ENCODE results near the gene EGLN2. TPM values are rescaled to one million over a fixed set of nuclear protein-coding genes. Genes with fewer than 3 reads are reported as not detected.

Gene EGLN2
- total and polyA plus RNA-seq, 9 of the 15 experiments (the other 6 are each of a cell fraction or from before 2014, with no cell fraction given): 9.6 to 114 (median 71.0) TPM

DNA sequence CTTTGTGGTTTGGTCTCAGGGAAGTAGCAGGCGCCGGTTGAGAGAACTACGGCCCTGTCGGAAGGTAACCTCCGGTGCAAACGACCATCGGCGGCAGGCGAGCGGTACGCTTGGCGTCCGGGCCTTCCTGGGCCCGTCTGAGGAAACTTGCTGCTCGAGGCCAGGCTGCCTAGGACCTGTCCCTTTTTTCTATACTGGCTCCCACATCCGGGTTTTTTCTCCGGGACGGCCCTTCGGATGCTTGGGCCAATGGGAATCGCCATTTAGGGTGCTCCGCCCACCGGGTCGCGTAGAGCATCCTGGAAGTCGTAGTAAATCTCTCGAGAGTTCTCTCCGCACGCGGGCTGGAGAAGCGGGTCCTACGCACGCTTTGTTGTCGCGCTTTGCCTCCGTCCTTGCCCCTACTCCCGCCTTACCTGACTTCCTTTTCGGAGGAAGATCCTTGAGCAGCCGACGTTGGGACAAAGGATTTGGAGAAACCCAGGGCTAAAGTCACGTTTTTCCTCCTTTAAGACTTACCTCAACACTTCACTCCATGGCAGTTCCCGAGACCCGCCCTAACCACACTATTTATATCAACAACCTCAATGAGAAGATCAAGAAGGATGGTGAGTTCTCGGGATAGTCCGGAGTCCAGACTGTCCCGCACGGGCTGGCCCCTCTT, 48.0 kb upstream of the EGLN2 start, which contains the start of gene SNRPA (continued):
- 0 out of 2 replicates have a peak, but pooled peaks have one; percentile 3 for TF ChIP-seq JUND (IDR thresholded peaks at IDR 0.05; ENCODE audit: borderline replicate concordance, low read depth, low read length)
- TF ChIP-seq JUND (tag; IDR thresholded peaks at IDR 0.05; ENCODE audit: borderline replicate concordance, low read depth, low read length): no peak
- peak; percentile 63; the same call in 1 of the 2 replicates for TF ChIP-seq NFRKB (IDR thresholded peaks at IDR 0.05; ENCODE audit: low read depth)
- TF ChIP-seq MIER1 (IDR thresholded peaks at IDR 0.05; ENCODE audit: low read depth): no peak
- TF ChIP-seq AFF1 (IDR thresholded peaks at IDR 0.05; ENCODE audit: low read depth in 1 of 2, partially characterized antibody in 2 of 2): peak in 1 of 2 experiments; percentile 45
- no peak for TF ChIP-seq SMAD1 (IDR thresholded peaks at IDR 0.05; ENCODE audit: low read depth, low read length, partially characterized antibody)
- peak; percentile 70 for TF ChIP-seq TBP (optimal IDR thresholded peaks at IDR 0.05; ENCODE audit: low read depth, low read length)
- TF ChIP-seq BRD9 (IDR thresholded peaks at IDR 0.05; ENCODE audit: low read depth, partially characterized antibody): peak; percentile 33
- TF ChIP-seq HDAC2 (IDR thresholded peaks at IDR 0.05): 0 out of 2 replicates have a peak, but pooled peaks have one; percentile 72
- TF ChIP-seq, protein P1, sequence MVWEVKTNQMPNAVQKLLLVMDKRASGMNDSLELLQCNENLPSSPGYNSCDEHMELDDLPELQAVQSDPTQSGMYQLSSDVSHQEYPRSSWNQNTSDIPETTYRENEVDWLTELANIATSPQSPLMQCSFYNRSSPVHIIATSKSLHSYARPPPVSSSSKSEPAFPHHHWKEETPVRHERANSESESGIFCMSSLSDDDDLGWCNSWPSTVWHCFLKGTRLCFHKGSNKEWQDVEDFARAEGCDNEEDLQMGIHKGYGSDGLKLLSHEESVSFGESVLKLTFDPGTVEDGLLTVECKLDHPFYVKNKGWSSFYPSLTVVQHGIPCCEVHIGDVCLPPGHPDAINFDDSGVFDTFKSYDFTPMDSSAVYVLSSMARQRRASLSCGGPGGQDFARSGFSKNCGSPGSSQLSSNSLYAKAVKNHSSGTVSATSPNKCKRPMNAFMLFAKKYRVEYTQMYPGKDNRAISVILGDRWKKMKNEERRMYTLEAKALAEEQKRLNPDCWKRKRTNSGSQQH (CRISPR knock-in tag; IDR thresholded peaks at IDR 0.05): no peak
- TF ChIP-seq, protein P2, sequence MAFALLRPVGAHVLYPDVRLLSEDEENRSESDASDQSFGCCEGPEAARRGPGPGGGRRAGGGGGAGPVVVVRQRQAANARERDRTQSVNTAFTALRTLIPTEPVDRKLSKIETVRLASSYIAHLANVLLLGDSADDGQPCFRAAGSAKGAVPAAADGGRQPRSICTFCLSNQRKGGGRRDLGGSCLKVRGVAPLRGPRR (CRISPR knock-in tag; IDR thresholded peaks at IDR 0.05): no peak
- peak; percentile 83 for TF ChIP-seq ZNF134 (CRISPR knock-in tag; conservative IDR thresholded peaks at IDR 0.05)
- TF ChIP-seq MAZ (CRISPR knock-in tag; conservative IDR thresholded peaks at IDR 0.05 in 1 of 2, IDR thresholded peaks at IDR 0.05 in 1 of 2): peak in 1 of 2 experiments; percentile 50; a peak in 2 of 4 replicates
- no peak for TF ChIP-seq HMG20B (CRISPR knock-in tag; IDR thresholded peaks at IDR 0.05)
- 0 out of 2 replicates have a peak, but pooled peaks have one; percentile 41 for TF ChIP-seq ZNF384 (IDR thresholded peaks at IDR 0.05; ENCODE audit: low read depth, low read length)
- peak; percentile 85 for TF ChIP-seq ELF1 (tag; IDR thresholded peaks at IDR 0.05)
- no peak for TF ChIP-seq CREBBP (IDR thresholded peaks at IDR 0.05; ENCODE audit: low read depth, low read length)
- TF ChIP-seq FOXA3 (CRISPR knock-in tag; conservative IDR thresholded peaks at IDR 0.05 in 1 of 2, IDR thresholded peaks at IDR 0.05 in 1 of 2): peak in 1 of 2 experiments; percentile 69; a peak in 1 of 4 replicates
- TF ChIP-seq RNF2 (IDR thresholded peaks at IDR 0.05): peak; percentile 22; the same call in 1 of the 2 replicates
- TF ChIP-seq ZNF444 (CRISPR knock-in tag; IDR thresholded peaks at IDR 0.05): no peak
- no peak for TF ChIP-seq ZC3H4 (CRISPR knock-in tag; IDR thresholded peaks at IDR 0.05; ENCODE audit: borderline replicate concordance)
- no peak for TF ChIP-seq FOSL1 (tag; conservative IDR thresholded peaks at IDR 0.05)
- TF ChIP-seq SRSF9 (IDR thresholded peaks at IDR 0.05; ENCODE audit: borderline replicate concordance, low read depth, low read length): no peak

Measured in K562 (cell line).